ENCODE data around the gene S100A10.

The S100A10 gene

DNA sequence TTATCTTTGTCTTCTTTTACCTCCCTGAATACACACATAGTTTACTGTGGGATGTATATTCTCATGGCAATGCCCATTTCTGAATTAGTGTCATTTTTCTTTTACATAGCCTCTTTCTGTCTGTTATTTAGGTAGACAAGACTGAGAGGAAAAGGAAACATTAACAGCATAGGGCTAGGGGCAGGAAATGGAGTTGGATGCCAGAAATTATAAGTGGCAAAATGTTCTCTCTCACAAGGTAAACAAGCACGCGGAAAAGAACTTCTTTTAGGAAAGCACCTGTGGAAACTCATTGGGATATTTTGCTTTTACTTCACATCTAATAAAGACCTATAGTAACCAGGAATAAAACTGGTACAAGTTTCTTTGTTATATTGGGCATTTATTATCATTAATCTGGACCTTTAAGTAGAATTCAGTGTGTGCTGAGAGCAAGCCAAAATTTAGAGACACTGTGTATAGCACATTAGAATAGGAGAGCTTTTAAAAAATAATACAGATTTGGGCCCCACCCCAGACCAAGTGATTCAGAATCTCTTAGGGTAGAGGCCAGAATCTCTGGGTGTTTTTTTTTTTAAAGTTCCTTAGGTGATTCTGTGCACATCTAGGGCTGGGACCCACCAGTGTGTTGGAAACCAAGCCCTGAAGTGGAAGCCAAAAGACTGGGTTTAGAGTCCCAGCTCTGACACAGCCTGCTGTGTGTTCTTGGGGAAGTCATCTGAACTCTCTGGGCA lies 32.7 kb downstream of the S100A10 start:
- no peak for DNase-seq

DNA sequence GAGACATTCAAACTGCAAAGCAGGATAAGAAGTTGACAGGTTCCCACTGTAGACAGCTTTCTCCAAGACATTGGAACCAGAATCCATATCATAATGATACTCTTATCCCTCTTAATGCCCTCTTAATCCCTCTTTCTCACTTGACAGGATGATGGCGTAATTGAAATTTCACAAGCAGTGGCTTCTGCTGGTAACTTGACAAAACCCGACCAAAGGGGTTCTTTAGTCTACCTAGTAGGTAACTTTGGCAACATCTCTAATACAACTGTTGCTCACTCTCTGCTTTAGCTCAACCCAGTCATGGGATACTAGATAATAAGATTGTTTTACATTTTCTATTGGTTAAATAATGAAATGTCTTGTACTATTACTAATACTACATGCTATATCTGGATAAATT lies 34.7 kb downstream of the S100A10 start:
- no peak for DNase-seq

DNA sequence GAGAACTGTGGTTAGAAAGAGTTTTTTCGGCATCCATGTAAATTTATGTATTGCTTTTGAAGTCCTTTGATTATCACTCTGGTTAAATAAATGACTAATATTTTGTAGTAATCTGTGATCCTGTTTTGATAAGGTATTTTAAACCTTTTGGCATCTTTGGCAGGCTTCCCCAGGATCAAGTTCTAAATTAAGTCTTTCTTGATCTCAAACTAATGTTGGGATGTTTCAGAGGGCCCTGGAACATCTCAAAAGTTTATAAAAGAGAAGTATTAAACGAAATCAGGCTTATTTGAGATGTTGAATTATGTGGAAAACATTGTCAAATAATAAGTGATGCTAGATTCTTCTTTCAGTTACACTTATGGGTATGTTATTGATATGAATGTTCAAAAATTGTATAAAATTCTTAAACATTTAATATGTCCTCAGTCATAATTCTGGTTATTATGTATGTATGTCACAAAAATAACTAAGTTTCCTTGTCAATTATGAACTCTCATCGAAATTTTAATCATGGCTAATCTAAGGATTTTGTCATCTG lies 36.6 kb downstream of the S100A10 start:
- DNase-seq: no peak

DNA sequence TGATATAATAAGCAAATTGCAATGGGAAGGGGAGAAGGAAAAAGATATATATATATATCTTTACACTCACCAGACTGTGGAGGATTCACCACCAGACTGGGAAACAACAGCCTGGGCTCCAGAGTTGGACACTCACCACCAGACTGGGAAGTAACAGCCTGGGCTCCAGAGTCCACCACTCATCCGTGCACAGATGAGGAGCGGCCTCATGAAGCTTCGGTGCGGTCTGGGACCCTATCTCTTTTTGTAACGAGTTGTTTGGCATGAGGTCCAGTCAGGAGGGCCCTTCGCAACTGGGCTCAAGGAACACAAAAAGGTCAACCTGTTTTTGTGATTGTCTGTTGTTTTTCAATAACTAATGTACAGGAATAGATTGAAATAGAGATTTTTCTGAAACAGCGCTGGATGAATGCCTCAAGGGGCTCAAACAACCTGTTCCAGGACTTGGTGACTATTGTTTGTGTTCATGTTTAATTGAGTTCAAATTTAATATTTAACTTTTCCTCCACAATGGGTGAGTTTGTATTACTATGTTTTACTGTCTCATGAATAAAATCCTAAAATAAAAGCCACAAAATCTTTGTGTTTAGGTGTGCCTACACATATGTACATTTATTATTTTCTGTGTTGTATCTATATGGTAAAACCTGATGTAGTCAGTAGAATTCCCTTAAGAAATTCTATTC lies 40.1 kb downstream of the S100A10 start:
- no peak for DNase-seq

DNA sequence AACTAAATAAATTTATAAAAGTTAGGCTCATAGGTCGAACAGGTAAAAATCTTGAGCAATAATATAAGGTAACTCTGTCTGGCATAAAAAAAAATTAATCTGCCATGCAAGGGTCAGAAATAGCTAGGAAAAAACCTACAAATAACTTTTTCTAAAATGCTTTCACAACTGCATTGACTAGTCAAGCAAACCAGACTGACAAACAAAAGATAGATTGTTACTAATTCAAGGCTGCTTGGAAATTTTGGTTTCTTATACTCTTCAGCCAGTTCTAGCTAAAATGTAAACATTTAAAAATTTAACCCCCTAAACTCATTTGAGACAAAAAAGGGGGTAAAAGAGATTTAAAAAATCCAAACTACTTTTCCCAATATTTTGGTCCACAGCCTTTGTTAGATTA lies 40.8 kb downstream of the S100A10 start:
- DNase-seq: no peak

DNA sequence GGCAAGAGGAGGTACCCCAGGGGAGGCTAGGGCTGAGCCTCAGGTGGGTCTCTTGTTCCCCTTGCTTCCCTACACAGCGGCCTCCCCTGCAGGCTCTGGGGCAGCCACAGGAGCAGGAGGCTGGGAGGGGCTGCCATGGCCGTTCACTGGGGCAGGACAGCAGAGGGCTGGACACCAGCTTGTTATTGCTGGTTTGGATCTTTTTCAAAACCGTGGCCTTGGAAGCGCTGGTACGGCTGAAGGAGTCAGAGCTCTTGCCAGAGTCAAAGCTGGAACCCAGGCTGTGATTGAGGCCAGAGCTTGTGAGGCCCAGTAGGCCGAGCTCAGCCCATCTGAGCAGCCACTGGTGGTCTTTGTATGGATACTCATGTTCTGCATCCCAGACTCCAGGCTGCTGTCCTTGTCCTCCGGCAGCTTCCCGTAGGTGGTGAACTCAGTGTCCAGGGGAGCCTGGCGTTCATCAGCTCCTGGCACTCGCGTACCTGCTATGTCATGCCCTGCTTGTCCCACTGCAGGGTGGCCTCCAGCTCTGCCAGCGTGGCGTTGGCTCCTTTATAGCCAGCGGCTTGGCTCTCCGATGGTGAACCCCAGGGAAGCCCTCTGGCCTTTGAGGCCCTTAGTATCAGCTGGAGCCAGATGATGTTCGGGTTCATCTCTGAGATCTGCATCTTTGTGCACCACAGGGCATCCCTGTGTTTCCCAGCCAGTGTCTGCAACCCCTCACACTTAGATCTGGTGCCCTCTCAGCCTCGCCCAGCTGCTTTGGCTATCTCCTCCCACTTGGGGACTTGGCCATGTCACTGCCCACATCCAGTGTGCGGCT lies 44.1 kb downstream of the S100A10 start:
- DNase-seq: no peak

DNA sequence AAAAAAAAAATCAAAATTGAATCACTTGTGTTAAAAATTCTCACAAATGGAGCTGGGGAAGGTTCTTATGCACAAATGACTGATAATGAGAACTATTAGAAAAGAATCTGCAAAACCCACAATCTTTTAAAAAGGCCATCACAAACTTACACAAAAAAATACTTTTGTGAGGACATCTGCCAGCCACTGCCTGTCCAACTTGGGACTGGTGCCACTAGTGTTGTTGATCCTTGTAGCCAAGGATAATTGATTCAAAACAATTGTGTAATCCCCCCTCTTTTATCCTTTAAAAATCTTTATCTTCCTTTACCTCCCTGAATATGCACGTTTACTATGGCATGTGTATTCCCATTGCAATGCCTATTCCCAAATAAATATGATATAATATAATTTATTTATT lies 45.2 kb downstream of the S100A10 start:
- no peak for DNase-seq

DNA sequence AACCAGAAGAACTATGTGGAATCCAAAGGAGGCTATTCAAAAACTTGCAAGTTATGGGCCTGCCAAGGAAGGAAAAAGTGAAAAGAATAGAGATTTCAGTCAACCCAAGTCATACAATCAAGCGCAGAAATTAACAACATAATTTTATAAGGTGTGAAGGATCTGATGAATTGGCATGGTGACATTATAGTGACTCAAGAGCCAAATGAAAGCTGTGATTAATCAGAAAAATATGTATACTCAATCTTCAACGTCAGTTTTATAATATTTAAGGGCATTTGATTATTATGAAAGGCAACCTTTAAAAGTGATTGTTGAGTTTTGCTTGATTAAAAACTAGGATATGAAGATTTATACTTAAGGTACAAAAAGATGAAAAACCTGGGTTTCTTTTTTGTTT lies 46.5 kb downstream of the S100A10 start:
- peak; percentile 28 for DNase-seq

DNA sequence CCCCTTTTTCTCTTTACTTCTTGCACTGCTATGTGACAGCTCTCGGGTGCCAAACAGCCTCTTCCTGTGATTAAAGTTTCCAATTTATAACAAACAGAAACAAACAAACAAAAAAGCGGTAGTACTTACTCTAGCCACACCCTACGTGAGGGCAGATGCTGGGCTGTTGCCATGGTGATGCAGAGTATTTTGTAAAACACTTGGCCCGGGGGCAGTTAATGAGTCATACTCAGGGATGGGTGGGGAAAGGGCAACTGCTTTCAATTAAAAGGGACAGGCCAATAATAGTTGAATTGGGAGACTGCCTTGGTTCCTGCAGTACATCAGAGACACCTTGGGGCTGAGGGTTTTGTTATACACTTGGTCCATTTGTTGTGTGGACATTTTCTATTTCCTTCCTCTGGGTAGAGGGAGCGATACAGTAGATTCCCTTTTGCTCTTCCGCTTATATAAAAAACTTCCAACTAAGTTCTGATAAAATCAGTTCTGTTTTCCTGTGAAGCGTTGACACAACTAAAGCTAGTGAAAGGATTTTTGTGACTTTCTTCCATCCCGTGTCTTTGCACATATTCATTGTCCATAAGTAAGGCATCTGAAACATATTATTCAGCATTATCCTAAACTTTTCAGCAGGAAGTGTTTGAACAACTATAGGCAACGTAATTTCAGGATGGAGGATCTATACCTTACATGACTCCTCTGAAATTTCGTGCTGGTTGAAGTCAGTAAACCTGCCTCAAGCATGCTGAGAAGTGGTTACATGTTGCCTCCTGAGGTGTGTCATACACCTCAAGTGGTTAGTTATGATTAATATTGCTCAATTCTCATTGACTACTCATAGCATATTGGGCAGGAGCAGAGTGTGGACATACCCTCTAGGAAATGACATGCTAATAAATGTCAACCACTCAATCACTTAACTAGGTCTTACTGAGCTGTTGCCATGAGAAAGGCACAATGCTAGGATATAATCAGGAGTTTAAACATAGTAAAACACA lies 47.6 kb downstream of the S100A10 start:
- DNase-seq: peak; percentile 96

DNA sequence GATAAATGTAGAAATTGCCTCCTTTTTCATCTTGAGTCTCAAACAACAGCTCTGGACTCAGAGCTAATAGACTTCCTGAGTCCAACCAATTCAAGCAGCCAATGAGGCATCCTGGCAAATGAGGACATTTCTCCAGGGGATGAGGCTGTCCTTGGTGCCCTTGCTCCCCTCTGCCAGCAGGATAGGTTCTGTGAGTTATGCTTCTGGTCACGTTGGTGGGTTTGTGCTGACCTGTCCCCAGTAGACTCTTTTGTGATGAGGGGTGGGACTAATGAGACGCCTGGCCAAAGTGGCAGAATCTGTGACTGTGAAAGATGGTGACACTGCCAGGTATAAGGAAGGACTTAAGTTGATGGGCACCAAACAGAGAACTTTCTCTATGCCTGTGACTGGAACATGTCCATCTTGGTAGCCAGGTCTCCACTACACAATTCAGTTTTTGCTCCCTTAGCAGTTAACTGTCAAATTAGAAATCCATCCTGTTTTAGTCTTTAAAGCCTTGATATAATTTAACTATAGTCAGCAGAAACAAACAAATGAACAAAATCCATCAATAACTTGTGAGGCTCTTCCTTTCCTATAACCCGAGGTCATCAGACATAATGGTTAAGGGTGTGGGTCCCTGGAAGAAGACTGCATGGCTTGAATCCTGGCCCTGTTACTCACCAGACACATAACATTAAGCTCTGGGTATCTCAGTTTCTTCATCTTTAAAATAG lies 48.6 kb downstream of the S100A10 start:
- no peak for DNase-seq

DNA sequence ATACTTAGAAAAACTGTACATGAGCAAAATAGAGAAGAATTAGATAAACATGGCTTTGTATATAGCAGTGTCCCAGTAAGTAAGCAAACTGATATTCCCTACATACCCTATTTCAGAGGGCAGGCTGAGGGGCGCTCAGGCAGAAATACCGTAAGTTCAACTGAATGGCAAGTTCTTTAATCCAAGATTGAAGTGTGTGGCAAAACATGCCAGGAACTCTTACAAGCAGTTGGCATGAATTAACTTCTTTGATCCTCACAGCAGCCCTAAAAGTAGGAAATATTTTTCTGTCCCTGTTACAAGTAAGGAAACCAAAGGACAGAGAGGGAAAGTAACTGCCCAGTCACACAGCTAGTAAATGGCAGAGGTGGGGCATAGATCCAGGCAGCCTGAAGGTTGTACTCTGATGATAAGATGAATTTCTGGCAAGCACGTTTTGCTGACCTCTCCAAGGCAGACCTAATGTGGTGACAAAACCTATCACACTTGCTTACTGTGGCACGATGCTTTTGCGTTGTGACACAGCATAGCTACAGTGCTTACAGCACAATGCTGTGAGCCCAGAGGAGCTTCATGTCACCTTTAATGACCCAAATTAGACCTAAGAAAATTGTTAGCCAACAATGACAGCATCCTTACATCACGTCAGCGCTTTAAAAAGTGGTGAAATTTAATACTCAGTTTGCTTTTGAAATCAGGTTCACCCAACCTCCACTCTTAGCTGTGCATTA lies 49.4 kb downstream of the S100A10 start:
- no peak for DNase-seq

DNA sequence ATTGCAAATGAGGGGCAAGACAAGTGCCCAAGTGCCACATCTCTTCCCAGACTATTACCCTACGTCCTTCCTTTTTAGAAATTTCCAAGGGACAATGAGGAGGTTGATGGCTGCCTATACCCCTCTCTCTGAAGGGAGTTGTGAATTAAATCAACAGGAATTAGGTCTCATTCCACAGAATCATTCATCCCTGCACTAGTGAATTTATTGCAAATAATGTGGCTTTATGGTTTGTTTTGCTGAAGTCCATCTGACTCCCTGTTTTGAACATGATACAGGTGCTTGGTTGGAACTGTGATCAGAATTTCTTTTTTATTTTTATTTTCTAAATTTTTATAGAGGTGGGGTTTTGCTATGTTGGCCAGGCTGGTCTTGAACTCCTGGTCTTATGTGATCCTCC lies 50.1 kb downstream of the S100A10 start:
- no peak for DNase-seq

DNA sequence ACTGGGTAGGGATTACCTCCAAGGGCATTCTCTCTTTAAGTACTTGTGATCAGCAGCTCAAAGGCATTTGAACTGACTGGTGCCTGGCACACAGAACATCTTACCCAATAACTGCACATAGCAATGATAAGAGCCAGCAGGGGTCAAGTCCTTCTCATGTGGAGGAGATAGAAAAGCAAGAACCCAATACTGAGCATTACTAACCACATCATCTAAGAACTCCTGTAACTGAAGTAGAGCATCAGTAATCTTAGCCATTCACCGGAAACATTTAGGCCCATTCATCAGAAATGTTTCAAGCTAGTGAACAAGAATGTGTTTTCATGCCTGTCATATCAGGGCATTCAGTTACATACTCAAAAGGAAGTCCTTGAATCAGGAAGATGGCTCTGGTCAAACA lies 50.8 kb downstream of the S100A10 start:
- no peak for DNase-seq

DNA sequence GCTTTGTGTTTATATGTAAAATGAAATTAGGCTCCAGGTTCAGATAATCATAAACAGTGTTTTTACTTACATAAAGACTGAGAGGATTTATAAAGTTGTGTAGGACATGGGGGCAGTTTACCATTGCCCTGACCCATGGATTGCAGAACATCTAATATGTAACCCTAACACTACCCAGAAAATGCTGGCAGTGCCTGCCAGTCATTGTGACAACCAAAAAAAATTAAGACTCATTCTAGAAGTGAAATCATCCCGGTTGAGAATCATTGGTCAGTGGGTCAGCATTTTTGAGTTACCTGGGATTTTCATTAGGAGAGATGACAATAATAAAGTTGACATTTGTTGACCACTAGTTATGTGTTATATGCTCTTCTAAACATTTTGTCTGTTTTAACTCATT lies 53.1 kb downstream of the S100A10 start:
- no peak for DNase-seq

DNA sequence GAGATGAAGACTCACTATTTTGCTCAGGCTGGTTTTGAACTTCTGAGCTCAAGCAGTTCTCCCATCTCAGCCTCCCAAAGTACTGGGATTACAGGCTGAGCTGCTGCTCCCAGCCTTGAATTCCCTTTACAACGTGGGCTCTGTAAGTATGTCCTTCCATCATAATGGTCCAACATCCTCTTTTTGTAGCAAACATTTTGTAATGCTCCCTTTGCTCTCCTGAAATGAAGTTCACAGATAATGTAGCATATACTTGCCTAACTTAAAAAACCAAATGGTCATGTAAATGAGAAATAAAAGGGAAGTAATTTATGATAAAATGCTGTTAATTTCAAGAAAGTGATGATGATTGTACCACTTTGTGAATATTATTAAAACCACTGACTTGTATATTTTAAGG lies 53.9 kb downstream of the S100A10 start:
- no peak for DNase-seq

DNA sequence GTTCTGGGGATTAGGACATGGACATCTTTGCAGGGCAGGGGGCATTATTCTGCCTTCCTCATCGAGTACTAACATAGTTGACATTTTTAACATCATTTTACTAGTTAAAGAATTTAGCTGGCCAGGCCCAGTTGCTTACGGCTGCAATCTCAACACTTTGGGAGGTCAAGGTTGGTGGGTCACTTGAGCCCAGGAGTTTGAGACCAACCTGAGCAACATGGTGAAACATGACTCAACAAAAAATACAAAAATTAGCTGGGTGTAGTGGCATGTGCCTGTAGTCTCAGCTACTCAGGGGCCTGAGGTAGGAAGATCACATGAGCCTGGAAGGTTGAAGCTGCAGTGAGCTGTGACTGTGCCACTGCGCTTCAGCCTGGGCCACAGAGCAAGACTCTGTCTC lies 54.5 kb downstream of the S100A10 start:
- no peak for DNase-seq

DNA sequence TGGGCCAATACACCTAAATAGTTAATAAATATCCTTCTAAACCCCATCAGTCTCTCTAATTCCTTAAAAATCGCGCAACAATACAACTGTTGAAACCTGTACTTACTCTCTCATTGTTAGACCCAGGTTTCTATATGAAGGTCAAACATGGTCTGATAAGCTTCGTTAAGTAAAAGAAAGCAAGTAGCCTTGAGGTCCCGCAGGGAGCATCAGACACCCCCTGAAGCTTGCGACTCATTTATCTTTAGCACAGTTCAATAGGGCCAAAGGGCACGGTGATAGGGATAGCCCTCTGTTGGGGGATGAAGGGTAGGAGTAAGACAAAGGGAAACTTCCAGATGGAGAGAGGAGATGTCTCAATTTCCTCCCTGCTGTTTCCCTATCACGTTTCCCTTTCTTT lies 57.0 kb downstream of the S100A10 start:
- no peak for DNase-seq

DNA sequence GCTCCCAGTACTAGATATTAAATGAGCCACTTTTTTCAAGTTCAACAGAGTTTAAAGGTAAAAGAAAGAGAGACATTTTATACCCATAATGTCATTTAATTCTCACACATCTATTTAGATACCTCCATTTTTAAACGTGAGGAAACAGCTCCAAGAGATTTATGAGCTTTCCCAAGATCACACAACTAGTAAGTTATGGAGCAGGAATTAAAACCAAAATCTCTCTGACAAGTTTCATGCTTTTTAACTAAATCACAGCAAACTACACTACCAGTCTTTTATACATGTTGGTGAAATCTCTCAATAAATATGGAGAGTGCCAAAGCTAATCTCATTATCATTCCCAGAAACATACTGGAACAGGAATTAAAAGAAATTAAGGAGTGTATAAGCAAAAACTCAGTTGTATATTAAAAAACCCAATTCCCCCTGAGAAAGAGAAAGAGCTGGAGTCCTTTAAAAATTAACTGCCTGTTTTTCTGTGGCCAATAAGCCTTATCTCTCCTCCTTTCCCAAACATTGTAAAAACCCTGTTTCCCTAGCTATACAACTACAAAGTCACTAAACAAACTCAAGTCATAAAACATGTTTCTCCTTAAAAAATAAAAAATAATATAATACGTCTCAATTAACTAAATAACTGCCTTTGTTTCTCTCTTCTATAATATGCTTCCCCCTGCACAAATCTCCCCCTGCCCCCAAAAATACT lies 57.6 kb downstream of the S100A10 start:
- no peak for DNase-seq

DNA sequence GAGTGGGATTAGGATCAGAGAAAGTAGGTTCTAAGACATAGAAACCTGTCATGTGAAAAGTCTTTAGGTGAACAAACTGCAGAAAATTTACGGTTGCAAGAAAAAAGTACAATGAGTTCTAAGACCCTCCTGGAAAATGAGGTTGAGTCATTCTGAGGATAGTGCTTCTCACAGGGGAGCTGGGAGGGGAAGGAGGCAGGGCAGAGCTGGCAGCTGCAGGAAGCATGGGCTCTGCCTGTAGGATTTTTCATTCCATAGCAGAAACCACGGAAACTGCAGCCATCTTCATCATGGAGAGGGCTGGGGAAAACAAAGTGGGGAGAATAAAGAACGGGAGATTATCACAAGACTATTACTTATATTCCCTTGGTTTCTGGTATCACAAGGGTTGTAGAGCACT lies 58.5 kb downstream of the S100A10 start:
- DNase-seq: peak; percentile 28

DNA sequence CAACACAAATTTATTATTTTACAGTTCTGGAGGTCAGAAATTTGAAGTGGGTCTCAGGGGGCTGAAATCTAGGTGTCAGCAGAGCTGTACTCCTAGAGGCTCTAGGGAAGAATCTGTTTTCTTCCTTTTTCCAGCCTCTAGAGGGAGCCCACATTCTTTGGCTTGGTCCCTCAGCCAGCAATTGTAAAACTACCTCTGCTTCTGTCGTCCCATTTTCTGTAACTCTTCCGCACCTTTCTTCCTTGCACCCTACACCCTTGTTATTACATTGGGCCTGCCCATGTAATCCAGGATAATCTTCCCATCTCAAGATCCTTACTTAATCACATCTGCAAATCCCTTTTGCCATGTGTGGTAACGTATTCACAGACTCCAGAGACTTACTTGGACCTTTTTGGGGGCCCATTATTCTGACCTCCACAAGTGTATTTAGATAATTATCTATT lies 59.6 kb downstream of the S100A10 start:
- DNase-seq: peak; percentile 68

Measured in EL (cell line).